Stomach (tissue), 9 donors: ENCODE results near the gene THTPA. TPM values are rescaled to one million over a fixed set of nuclear protein-coding genes. Genes with fewer than 3 reads are reported as not detected.

Experiments
- DNase-seq, 2 donors: peaks; one replicate each; pipeline versions ENCODE4 v3.0.0 to v3.0.0-alpha.2; 2013 to 2019
- H3K27ac ChIP-seq, 5 donors: fragments of 200-600 bp in 4 of 5; sonication (generic) in 4 of 5; one replicate each; pipeline ENCODE4 v1.5.1; 2013 to 2019; ENCODE audit warnings: mild to moderate bottlenecking in 1 of 5, moderate library complexity in 1 of 5
- H3K27me3 ChIP-seq, 3 donors: fragments of 200-600 bp; sonication (generic); one replicate each; pipeline ENCODE4 v1.5.1; 2017 to 2019; ENCODE audit warnings: mixed run types in 1 of 3
- H3K36me3 ChIP-seq, 4 donors: fragments of 200-600 bp; sonication (generic); 1 replicate in 3 of 4; 2 replicates in 1 of 4; pipeline ENCODE4 v1.5.1; 2016 to 2019
- H3K4me1 ChIP-seq, 4 donors: fragments of 200-600 bp; sonication (generic); one replicate each; pipeline ENCODE4 v1.5.1; 2016 to 2019
- H3K4me3 ChIP-seq, 4 donors: fragments of 200-600 bp; sonication (generic) in 3 of 4; one replicate each; pipeline ENCODE4 v1.5.1; 2016 to 2019; ENCODE audit warnings: mild to moderate bottlenecking in 1 of 4
- H3K9me3 ChIP-seq, 4 donors: fragments of 200-600 bp; sonication (generic); one replicate each; pipeline ENCODE4 v1.5.1; 2016 to 2019
- EP300 ChIP-seq: sonication (generic); formaldehyde crosslinking; IDR thresholded peaks from one replicate; pipeline ENCODE4 v1.6.1; 2017; ENCODE audit warnings: antibody characterized with exemption
- POLR2A ChIP-seq, 4 donors: fragments of 450-650 bp; IDR thresholded peaks; one replicate each; pipeline ENCODE4 v1.6.1; 2016; ENCODE audit warnings: antibody characterized with exemption in 4 of 4, control low read depth in 2 of 4, mild to moderate bottlenecking in 1 of 4, moderate library complexity in 1 of 4
- POLR2AphosphoS5 ChIP-seq, 3 donors: sonication (generic); formaldehyde crosslinking; IDR thresholded peaks; one replicate each; pipeline ENCODE4 v1.6.1; 2016; ENCODE audit warnings: antibody characterized with exemption in 3 of 3
- WGBS, 5 donors: extraction: QIAGEN DNeasy Blood & Tissue Kit in 3 of 5; methylation state at CpG; one replicate each; pipeline versions ENCODE4 v1.1.5 to v1.1.7; 2013 to 2018; 5-methylcytosine and 5-hydroxymethylcytosine counted together
- intact Hi-C: fragments of 100-400 bp; cut with DNase I; formaldehyde crosslinking; loops from one replicate; pipeline ENCODE4 v1.15.1; 2023; ENCODE audit warnings: low total_unique reads
- polyA plus RNA-seq, 3 donors: library from polyadenylated mRNA; stranded (reverse); fragments of 200-250 nt; gene quantifications; one replicate each; pipeline ENCODE4 v1.2.3, GENCODE V29; 2013
- total RNA-seq, 5 donors: library from RNA; depleted of rRNA; stranded (reverse); fragments of >200 nt; gene quantifications; one replicate each; pipeline versions ENCODE4 v1.1.0 to v1.2.3, GENCODE V29; 2014 to 2016
- TF ChIP-seq, protein P1 (sequence below), 7 experiments: fragments of 450-650 bp in 4 of 7; fragments of 200-600 bp in 3 of 7; sonication (generic) in 3 of 7; IDR thresholded peaks; one replicate each; pipeline ENCODE4 v1.5.1; 2016 to 2019; ENCODE audit warnings: antibody characterized with exemption in 7 of 7, control low read depth in 2 of 7, mild to moderate bottlenecking in 1 of 7
- donor health status: healthy with polysubstance abuse.
- donor health status: Bipolar disorder and iron deficiency.
- donor health status: healthy.

THTPA gene
- total and polyA plus RNA-seq, 8 donors, result 8.5 to 170 (median 16.3) TPM

- intact Hi-C loops, result no loop called here
- Histone ChIP-seq H3K36me3 (no peaks in the 10 kb centered on the region), H3K4me1 (peaks cover 23 to 30% (median 26%) of the 10 kb centered on the region in 4 donors), H3K27me3 (peaks cover 29 to 84% (median 39%) of the 10 kb centered on the region in 3 donors), H3K4me3 (no peak overlapping the region), H3K9me3 (no peaks in the 10 kb centered on the region), H3K27ac (no peak overlapping the region)
- TF ChIP-seq, protein P1, sequence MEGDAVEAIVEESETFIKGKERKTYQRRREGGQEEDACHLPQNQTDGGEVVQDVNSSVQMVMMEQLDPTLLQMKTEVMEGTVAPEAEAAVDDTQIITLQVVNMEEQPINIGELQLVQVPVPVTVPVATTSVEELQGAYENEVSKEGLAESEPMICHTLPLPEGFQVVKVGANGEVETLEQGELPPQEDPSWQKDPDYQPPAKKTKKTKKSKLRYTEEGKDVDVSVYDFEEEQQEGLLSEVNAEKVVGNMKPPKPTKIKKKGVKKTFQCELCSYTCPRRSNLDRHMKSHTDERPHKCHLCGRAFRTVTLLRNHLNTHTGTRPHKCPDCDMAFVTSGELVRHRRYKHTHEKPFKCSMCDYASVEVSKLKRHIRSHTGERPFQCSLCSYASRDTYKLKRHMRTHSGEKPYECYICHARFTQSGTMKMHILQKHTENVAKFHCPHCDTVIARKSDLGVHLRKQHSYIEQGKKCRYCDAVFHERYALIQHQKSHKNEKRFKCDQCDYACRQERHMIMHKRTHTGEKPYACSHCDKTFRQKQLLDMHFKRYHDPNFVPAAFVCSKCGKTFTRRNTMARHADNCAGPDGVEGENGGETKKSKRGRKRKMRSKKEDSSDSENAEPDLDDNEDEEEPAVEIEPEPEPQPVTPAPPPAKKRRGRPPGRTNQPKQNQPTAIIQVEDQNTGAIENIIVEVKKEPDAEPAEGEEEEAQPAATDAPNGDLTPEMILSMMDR (IDR thresholded peaks at IDR 0.05), result no peak
- TF ChIP-seq POLR2AphosphoS5 (IDR thresholded peaks at IDR 0.05), result no peak
- no peak for TF ChIP-seq EP300
- no peak for TF ChIP-seq POLR2A (IDR thresholded peaks at IDR 0.05)
- DNase-seq, result peak in 1 of 2 donors; percentile 11
- WGBS, 5 donors, result 59 to 76% (median 70%) methylated on average over 3 of the region's 3 CpGs
These were observed 23.2 kb downstream of the THTPA start for GRCh38 chr14:23579311-23579630.

GRCh38 chr14:23579739-23580138 is 23.7 kb downstream of the THTPA start:
- no peak for DNase-seq
- TF ChIP-seq EP300 (no peak), POLR2A (IDR thresholded peaks at IDR 0.05) (no peak), POLR2AphosphoS5 (IDR thresholded peaks at IDR 0.05) (no peak)
- TF ChIP-seq, protein P1 (IDR thresholded peaks at IDR 0.05), result no peak
- H3K4me3 ChIP-seq, result no peak overlapping the region
- H3K36me3 ChIP-seq, result no peaks in the 10 kb centered on the region
- H3K9me3 ChIP-seq, result no peaks in the 10 kb centered on the region
- H3K27ac ChIP-seq, result no peak overlapping the region
- peaks cover 23 to 30% (median 26%) of the 10 kb centered on the region in 4 donors for H3K4me1 ChIP-seq
- peaks cover 28 to 80% (median 39%) of the 10 kb centered on the region in 3 donors for H3K27me3 ChIP-seq
- intact Hi-C loops, result no loop called here

DNA sequence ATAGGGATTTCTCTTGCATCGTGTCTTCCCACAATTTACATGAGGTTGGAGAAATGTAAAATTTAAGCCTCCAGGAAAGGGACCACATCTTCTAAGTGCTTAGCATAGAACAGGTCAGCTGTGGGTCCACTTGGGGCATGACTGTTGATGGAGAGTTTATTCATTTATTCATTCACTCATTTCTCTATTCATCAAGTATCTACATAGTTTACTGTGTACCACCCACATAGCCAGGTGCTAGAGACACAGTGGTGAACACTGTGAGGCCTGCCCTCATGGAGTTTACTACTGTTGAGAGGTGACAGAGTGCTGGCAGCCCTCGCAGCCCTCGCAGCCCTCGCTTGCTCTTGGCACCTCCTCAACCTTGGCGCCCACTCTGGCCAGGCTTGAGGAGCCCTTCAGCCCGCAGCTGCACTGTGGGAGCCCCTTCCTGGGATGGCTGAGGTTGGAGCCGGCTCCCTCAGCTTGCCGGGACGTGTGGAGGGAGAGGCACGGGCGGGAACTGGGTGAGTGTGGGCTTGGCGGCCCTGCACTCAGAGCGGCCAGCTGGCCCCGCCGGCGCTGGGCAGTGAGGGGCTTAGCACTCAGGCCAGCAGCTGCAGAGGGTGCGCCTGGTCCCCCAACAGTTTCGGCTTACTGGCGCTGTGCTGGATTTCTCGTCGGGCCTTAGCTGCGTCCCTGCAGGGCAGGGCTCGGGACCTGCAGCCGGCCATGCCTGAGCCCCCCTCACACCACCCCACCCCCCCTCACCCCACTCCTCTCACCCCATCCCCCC is 24.3 kb downstream of the THTPA start:
- no peak for TF ChIP-seq EP300
- TF ChIP-seq, protein P1 (IDR thresholded peaks at IDR 0.05), result no peak
- TF ChIP-seq POLR2A (IDR thresholded peaks at IDR 0.05), result no peak
- TF ChIP-seq POLR2AphosphoS5 (IDR thresholded peaks at IDR 0.05), result no peak
- 84 to 95% (median 88%) methylated on average over 14 to 24 of the region's 24 CpGs for WGBS, 5 donors
- intact Hi-C loops, result no loop called here

DNA sequence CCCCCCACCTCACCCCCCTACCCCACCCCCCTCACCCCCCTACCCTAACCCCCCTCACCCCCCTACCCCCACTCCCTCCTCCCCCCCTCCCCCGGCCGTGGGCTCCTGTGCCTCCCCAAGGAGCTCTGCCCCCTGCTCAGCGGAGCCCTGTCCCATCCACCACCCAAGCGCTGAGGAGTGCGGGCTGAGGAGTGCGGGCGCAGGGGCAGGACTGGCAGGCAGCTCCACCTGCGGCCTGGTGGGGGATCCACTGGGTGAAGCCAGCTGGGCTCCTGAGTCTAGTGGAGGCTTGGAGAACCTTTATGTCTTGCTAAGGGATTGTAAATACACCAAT is 24.8 kb downstream of the THTPA start:
- peaks cover 19 to 28% (median 23%) of the 10 kb centered on the region in 4 donors for H3K4me1 ChIP-seq
- no peak overlapping the region for H3K27ac ChIP-seq
- WGBS, 5 donors, result 86 to 95% (median 91%) methylated on average over 3 to 8 of the region's 8 CpGs
- TF ChIP-seq, protein P1 (IDR thresholded peaks at IDR 0.05), result no peak
- TF ChIP-seq POLR2A (IDR thresholded peaks at IDR 0.05), result no peak
- TF ChIP-seq POLR2AphosphoS5 (IDR thresholded peaks at IDR 0.05), result no peak
- TF ChIP-seq EP300, result no peak
- no peaks in the 10 kb centered on the region for H3K9me3 ChIP-seq
- H3K36me3 ChIP-seq, result no peaks in the 10 kb centered on the region
- DNase-seq, result peak in 1 of 2 donors; percentile 4
- intact Hi-C loops, result no loop called here
- H3K4me3 ChIP-seq, result no peak overlapping the region
- H3K27me3 ChIP-seq, result peaks cover 16 to 75% (median 30%) of the 10 kb centered on the region in 3 donors

More for the DNA sequence above, 24.3 kb downstream of the THTPA start:
- peaks cover 22 to 80% (median 36%) of the 10 kb centered on the region in 3 donors for H3K27me3 ChIP-seq
- H3K27ac ChIP-seq, result no peak overlapping the region
- H3K9me3 ChIP-seq, result no peaks in the 10 kb centered on the region
- H3K36me3 ChIP-seq, result no peaks in the 10 kb centered on the region
- H3K4me1 ChIP-seq, result peaks cover 23 to 30% (median 26%) of the 10 kb centered on the region in 4 donors
- no peak overlapping the region for H3K4me3 ChIP-seq
- DNase-seq, result peak in 1 of 2 donors; percentile 21
